Measurements from ENCODE around the gene HEATR5B. TPM values are rescaled to one million over a fixed set of nuclear protein-coding genes. Genes with fewer than 3 reads are reported as not detected.

The HEATR5B gene
- total and polyA plus RNA-seq, 2 of the 8 experiments (the other 6 are each of a cell fraction or from before 2014, with no cell fraction given): 7.0 to 12.6 TPM

- H3K14ac ChIP-seq (ENCODE audit: insufficient read length): no peak overlapping the region
- no peak for DNase-seq (ENCODE audit: low read depth in 1 of 2, low spot score in 2 of 2)
- no peak for TF ChIP-seq POLR2A (IDR thresholded peaks at IDR 0.05; ENCODE audit: control extremely low read depth in 1 of 2, low read depth in 2 of 2, low read length in 2 of 2)
- TF ChIP-seq EGR1 (IDR thresholded peaks at IDR 0.05; ENCODE audit: borderline replicate concordance, low read depth, low read length): no peak
- no peak for TF ChIP-seq E2F6 (IDR thresholded peaks at IDR 0.05)
- TF ChIP-seq EP300 (IDR thresholded peaks at IDR 0.05; ENCODE audit: borderline replicate concordance in 1 of 2, low read depth in 2 of 2, low read length in 2 of 2): no peak
- no peak for TF ChIP-seq RBBP5 (IDR thresholded peaks at IDR 0.05; ENCODE audit: borderline replicate concordance, low read depth, low read length)
- TF ChIP-seq CBX8 (IDR thresholded peaks at IDR 0.05; ENCODE audit: borderline replicate concordance, low read depth, low read length): no peak
- TF ChIP-seq TAF7 (optimal IDR thresholded peaks at IDR 0.05; ENCODE audit: borderline replicate concordance, low read depth, low read length): no peak
- no peak for TF ChIP-seq FOSL1 (IDR thresholded peaks at IDR 0.05; ENCODE audit: insufficient read depth, low read depth, low read length)
- H3K4me1 ChIP-seq (replicated peaks in 1 of 4; ENCODE audit: control insufficient read depth in 3 of 4, insufficient read depth in 4 of 4, low read length in 3 of 4): no peaks in the 10 kb centered on the region
- no peak overlapping the region for H2BK15ac ChIP-seq (ENCODE audit: low read length)
- no peaks in the 10 kb centered on the region for H4K20me1 ChIP-seq (replicated peaks in 1 of 2; ENCODE audit: control insufficient read depth in 1 of 2, insufficient read depth in 2 of 2, low read length in 2 of 2)
- H3K23me2 ChIP-seq (ENCODE audit: low read depth, low read length): no peaks in the 10 kb centered on the region
- no peak overlapping the region for H4K91ac ChIP-seq (replicated peaks; ENCODE audit: insufficient read length, low read length)
- H2AK5ac ChIP-seq (ENCODE audit: low read depth, low read length): no peak overlapping the region
- no peak overlapping the region for H3K56ac ChIP-seq (replicated peaks; ENCODE audit: insufficient read length, low read depth, low read length)
- H3K27me3 ChIP-seq (replicated peaks in 1 of 4; ENCODE audit: control insufficient read depth in 3 of 4, extremely low read depth in 1 of 4, insufficient read depth in 3 of 4, low read length in 3 of 4): peaks cover 0 to 2% (median 0%) of the 10 kb centered on the region in 4 experiments; a peak in 1 of 7 replicates
- H3K18ac ChIP-seq (ENCODE audit: extremely low read depth, low read length): no peak overlapping the region
- WGBS, 2 experiments (ENCODE audit: extremely low coverage in 1 of 2, insufficient coverage in 1 of 2, insufficient read length in 1 of 2, insufficient replicate concordance in 2 of 2, low coverage in 1 of 2, low lambda C conversion rate in 2 of 2, missing lambda C conversion rate in 1 of 2): 86% methylated on average over 3 of the region's 3 CpGs; no CpG with 5 or more reads in 1 of the 2 experiments
- H3K9ac ChIP-seq (replicated peaks in 1 of 4; ENCODE audit: extremely low read depth in 1 of 4, low read depth in 3 of 4, low read length in 3 of 4): no peak overlapping the region
- H3K4ac ChIP-seq (replicated peaks; ENCODE audit: insufficient read length, low read depth, low read length): no peak overlapping the region
- no peak overlapping the region for H3K27ac ChIP-seq (ENCODE audit: low read depth, low read length)
- ChIA-PET CTCF (ENCODE audit: partially characterized antibody) (no interaction called here), POLR2A (ENCODE audit: partially characterized antibody) (no interaction called here)
- no peak overlapping the region for H3K23ac ChIP-seq (ENCODE audit: insufficient read length)
- no peak overlapping the region for H3K4me2 ChIP-seq (ENCODE audit: insufficient read depth in 1 of 2, low read depth in 2 of 2, low read length in 2 of 2)
- H3K79me2 ChIP-seq (ENCODE audit: control insufficient read depth in 1 of 2, insufficient read depth in 2 of 2, low read length in 2 of 2): no peaks in the 10 kb centered on the region
- H3K79me1 ChIP-seq (ENCODE audit: low read depth, low read length): no peaks in the 10 kb centered on the region
- no peak overlapping the region for H2AFZ ChIP-seq (ENCODE audit: low read length)
- H2BK5ac ChIP-seq (ENCODE audit: low read depth, low read length): no peak overlapping the region
- no peak overlapping the region for H3K4me3 ChIP-seq (ENCODE audit: extremely low read depth in 1 of 4, insufficient read depth in 2 of 4, low read depth in 3 of 4, low read length in 4 of 4)
- no peak overlapping the region for H2BK120ac ChIP-seq (replicated peaks; ENCODE audit: low read depth, low read length)
- H2BK20ac ChIP-seq (ENCODE audit: low read length): no peak overlapping the region
- H2BK12ac ChIP-seq (ENCODE audit: low read depth, low read length): no peak overlapping the region
- H4K5ac ChIP-seq (ENCODE audit: insufficient read length, low read depth, low read length): no peak overlapping the region
- no peak overlapping the region for H4K8ac ChIP-seq (ENCODE audit: extremely low read depth, insufficient read depth, low read length)
- peaks cover 0 to 10% (median under 1%) of the 10 kb centered on the region in 4 experiments; a peak in 2 of 8 replicates for H3K36me3 ChIP-seq (ENCODE audit: control insufficient read depth in 2 of 4, insufficient read depth in 4 of 4, low read length in 3 of 4)
- FAIRE-seq: no peak
- no peaks in the 10 kb centered on the region for H3K9me3 ChIP-seq (ENCODE audit: insufficient read depth in 2 of 2, low read depth in 1 of 2, low read length in 1 of 2)
Measured at GRCh38 chr2:37039580-37039979, 44.6 kb downstream of the HEATR5B start.

All from H1 (cell line).